Keratinocyte (primary cell): ENCODE results near the gene EIF2B1. TPM values are rescaled to one million over a fixed set of nuclear protein-coding genes. Genes with fewer than 3 reads are reported as not detected.
"Not testable (repeated sequence)": the region's sequence is repeated elsewhere in the genome, so short reads cannot be mapped to it uniquely, and the experiment has no call there.

Experiments
- DNase-seq: peaks from one replicate; pipeline ENCODE4 v3.0.0-alpha.2; 2011; ENCODE audit warnings: low read depth, missing footprints, low spot score
- FAIRE-seq: peaks from 2 replicates; lab custom pipeline; 2011; peaks lifted over from hg19 to GRCh38; lab: Jason Lieb, UNC
- H2AFZ ChIP-seq: 2 replicates; pipeline ENCODE4 v1.6.0; 2012; ENCODE audit warnings: low read length, control low read depth, inconsistent platforms; ENCODE audit not compliant: control insufficient read depth
- H3K27ac ChIP-seq: 2 replicates; pipeline ENCODE4 v1.5.1; 2011; ENCODE audit warnings: low read length; ENCODE audit not compliant: control insufficient read depth, insufficient read depth
- H3K27me3 ChIP-seq: 3 replicates; pipeline ENCODE4 v1.6.0; 2011; ENCODE audit warnings: low read length; ENCODE audit not compliant: control insufficient read depth, insufficient read depth; ENCODE audit errors: extremely low read depth
- H3K36me3 ChIP-seq, 2 experiments: 2 replicates in 1 of 2; 3 replicates in 1 of 2; pipeline ENCODE4 v1.5.1; 2011; ENCODE audit warnings: low read length in 2 of 2, mild to moderate bottlenecking in 1 of 2; ENCODE audit not compliant: control insufficient read depth in 2 of 2, insufficient read depth in 2 of 2; ENCODE audit errors: extremely low read depth in 1 of 2
- H3K4me1 ChIP-seq: 3 replicates; pipeline ENCODE4 v1.5.1; 2011; ENCODE audit warnings: low read length; ENCODE audit not compliant: control insufficient read depth, insufficient read depth; ENCODE audit errors: extremely low read depth
- H3K4me2 ChIP-seq: 3 replicates; pipeline ENCODE4 v1.6.0; 2011; ENCODE audit warnings: low read depth, low read length; ENCODE audit not compliant: control insufficient read depth, insufficient read depth; ENCODE audit errors: extremely low read depth
- H3K4me3 ChIP-seq, 3 experiments: fragments of 200-600 bp in 1 of 3; sonication (generic) in 1 of 3; 2 replicates in 2 of 3; 3 replicates in 1 of 3; pipeline ENCODE4 v1.5.1; 2011 to 2016; ENCODE audit warnings: low read length in 3 of 3, mild to moderate bottlenecking in 3 of 3, control low read depth in 2 of 3, inconsistent platforms in 1 of 3, low read depth in 1 of 3, mixed read lengths in 1 of 3, mixed run types in 1 of 3, moderate library complexity in 1 of 3; ENCODE audit not compliant: control insufficient read depth in 2 of 3, insufficient read depth in 2 of 3; ENCODE audit errors: extremely low read depth in 1 of 3
- H3K79me2 ChIP-seq: 2 replicates; pipeline ENCODE4 v1.6.0; 2012; ENCODE audit warnings: low read length; ENCODE audit not compliant: control insufficient read depth, insufficient read depth
- H3K9ac ChIP-seq: 3 replicates; pipeline ENCODE4 v1.6.0; 2011; ENCODE audit warnings: low read length; ENCODE audit not compliant: control insufficient read depth, insufficient read depth; ENCODE audit errors: extremely low read depth
- H3K9me1 ChIP-seq: 3 replicates; pipeline ENCODE4 v1.6.0; 2011; ENCODE audit warnings: low read length; ENCODE audit not compliant: control insufficient read depth, insufficient read depth; ENCODE audit errors: extremely low read depth
- H3K9me3 ChIP-seq: 2 replicates; pipeline ENCODE4 v1.5.1; 2012; ENCODE audit warnings: low read depth, low read length; ENCODE audit not compliant: control insufficient read depth
- H4K20me1 ChIP-seq: 3 replicates; pipeline ENCODE4 v1.6.0; 2011; ENCODE audit warnings: low read length; ENCODE audit not compliant: control insufficient read depth, insufficient read depth; ENCODE audit errors: extremely low read depth
- CTCF ChIP-seq, 3 experiments: IDR thresholded peaks in 1 of 3; conservative IDR thresholded peaks in 1 of 3; optimal IDR thresholded peaks in 1 of 3; 2 replicates in 2 of 3; 3 replicates in 1 of 3; pipeline versions ENCODE3 to v1.5.1; 2011; ENCODE audit warnings: low read length in 3 of 3, mild to moderate bottlenecking in 3 of 3, moderate library complexity in 2 of 3, control low read depth in 1 of 3, inconsistent platforms in 1 of 3; ENCODE audit not compliant: insufficient read depth in 2 of 3; ENCODE audit errors: extremely low read depth in 1 of 3
- EZH2 ChIP-seq: IDR thresholded peaks from one replicate; pipeline ENCODE4 v1.6.1; 2012; ENCODE audit warnings: inconsistent platforms, mild to moderate bottlenecking, low read length, moderate library complexity
- dilution Hi-C: fragments of 300-500 bp; cut with MboI; formaldehyde crosslinking; loops from one replicate; pipeline ENCODE4 v1.7.0; 2020; ENCODE audit warnings: low sequenced_read_pairs; ENCODE audit not compliant: extremely low pct_ligation_motif_present
- polyA plus RNA-seq, 5 experiments: library from polyadenylated mRNA; depleted of rRNA in 3 of 5; stranded (reverse) in 3 of 5; stranded (forward) in 1 of 5; unstranded in 1 of 5; fragments of >200 nt; gene quantifications; 1 replicate in 1 of 5; 2 replicates in 3 of 5; 3 replicates in 1 of 5; pipeline versions ENCODE4 v1.2.1 to v1.2.3, GENCODE V29; 2011 to 2012; ENCODE audit warnings: missing spikeins in 2 of 5, low read depth in 1 of 5, low replicate concordance in 1 of 5

Gene EIF2B1
- polyA plus RNA-seq, 1 donor (not counting 4 experiments of a cell fraction or from before 2014, with no cell fraction given), result 39.5 TPM

GRCh38 chr12:123591702-123592481 is 41.6 kb downstream of the EIF2B1 start:
- TF ChIP-seq EZH2, result no peak
- Histone ChIP-seq H3K79me2 (peaks cover 81% of the 10 kb centered on the region), H3K4me3 (no peak overlapping the region), H3K9me1 (peaks cover 2% of the 10 kb centered on the region), H3K9me3 (no peaks in the 10 kb centered on the region), H3K4me1 (peaks cover 4% of the 10 kb centered on the region), H3K27ac (no peak overlapping the region), H3K9ac (no peak overlapping the region), H3K4me2 (no peak overlapping the region), H3K36me3 (peaks cover 20 to 51% of the 10 kb centered on the region in 2 experiments), H4K20me1 (peaks cover 23% of the 10 kb centered on the region), H2AFZ (no peak overlapping the region), H3K27me3 (no peaks in the 10 kb centered on the region)
- FAIRE-seq (no peak), DNase-seq (no peak)
- dilution Hi-C loops, result no loop called here

- no peak overlapping the region for H2AFZ ChIP-seq
- H3K4me2 ChIP-seq, result no peak overlapping the region
- H3K4me3 ChIP-seq, result no peak overlapping the region
- H3K9me3 ChIP-seq, result no peaks in the 10 kb centered on the region
- peaks cover 28% of the 10 kb centered on the region for H3K79me2 ChIP-seq
- H3K4me1 ChIP-seq, result peaks cover 15% of the 10 kb centered on the region
- no peaks in the 10 kb centered on the region for H3K27me3 ChIP-seq
- H3K9me1 ChIP-seq, result no peaks in the 10 kb centered on the region
- H3K36me3 ChIP-seq, result no peaks in the 10 kb centered on the region
- no peak overlapping the region for H3K27ac ChIP-seq
- no peak for TF ChIP-seq EZH2
- no peak for TF ChIP-seq CTCF (optimal IDR thresholded peaks at IDR 0.05 in 1 of 3, IDR thresholded peaks at IDR 0.05 in 1 of 3, conservative IDR thresholded peaks at IDR 0.05 in 1 of 3; ENCODE audit: extremely low read depth in 1 of 3, insufficient read depth in 2 of 3, low read length in 3 of 3)
- H4K20me1 ChIP-seq, result no peaks in the 10 kb centered on the region
- FAIRE-seq (no peak), DNase-seq (no peak)
- dilution Hi-C loops, result no loop called here
- H3K9ac ChIP-seq, result no peak overlapping the region
These were observed 52.7 kb downstream of the EIF2B1 start for GRCh38 chr12:123580772-123581171.

- H3K9me3 ChIP-seq, H3K9ac ChIP-seq, FAIRE-seq, H3K27me3 ChIP-seq, H3K27ac ChIP-seq, H3K4me1 ChIP-seq, dilution Hi-C loops, H3K4me2 ChIP-seq, H3K9me1 ChIP-seq, H3K4me3 ChIP-seq, DNase-seq, H3K36me3 ChIP-seq, H4K20me1 ChIP-seq, H2AFZ ChIP-seq: not testable (repeated sequence)
- peaks cover 13% of the 10 kb centered on the region for H3K79me2 ChIP-seq
These were observed 54.7 kb downstream of the EIF2B1 start for GRCh38 chr12:123578829-123579228.
